Smooth muscle cell (in vitro differentiated cells): ENCODE data around the gene PGF. TPM values are rescaled to one million over a fixed set of nuclear protein-coding genes. Genes with fewer than 3 reads are reported as not detected.

Source experiments
- DNase-seq: peaks from one replicate; lab custom pipeline; 2025; ENCODE audit not compliant: unreplicated experiment; lab: John Stamatoyannopoulos, UW
- H2AFZ ChIP-seq: fragments of 200-600 bp; sonication (generic); 2 replicates; pipeline ENCODE4 v1.6.0; 2016; ENCODE audit warnings: antibody characterized with exemption, low read depth, mild to moderate bottlenecking
- H3F3A ChIP-seq: fragments of 200-600 bp; sonication (generic); 2 replicates; pipeline ENCODE4 v1.6.0; 2017; ENCODE audit warnings: antibody characterized with exemption, low read depth
- H3K27ac ChIP-seq: fragments of 200-600 bp; sonication (generic); 2 replicates; pipeline ENCODE4 v1.5.1; 2016; ENCODE audit warnings: low read depth, mild to moderate bottlenecking
- H3K27me3 ChIP-seq: fragments of 200-600 bp; sonication (generic); 2 replicates; pipeline ENCODE4 v1.6.1; 2016; ENCODE audit warnings: low read depth, mild to moderate bottlenecking
- H3K36me3 ChIP-seq: fragments of 200-600 bp; sonication (generic); 2 replicates; pipeline ENCODE4 v1.5.1; 2016; ENCODE audit warnings: low read depth
- H3K4me1 ChIP-seq: fragments of 200-600 bp; sonication (generic); 2 replicates; pipeline ENCODE4 v1.5.1; 2016; ENCODE audit warnings: low read depth
- H3K4me2 ChIP-seq: fragments of 200-600 bp; sonication (generic); 2 replicates; pipeline ENCODE4 v1.6.0; 2016; ENCODE audit warnings: mild to moderate bottlenecking
- H3K4me3 ChIP-seq: fragments of 200-600 bp; sonication (generic); 2 replicates; pipeline ENCODE4 v1.5.1; 2016; ENCODE audit warnings: mild to moderate bottlenecking
- H3K79me2 ChIP-seq: fragments of 200-600 bp; sonication (generic); 2 replicates; pipeline ENCODE4 v1.6.0; 2016; ENCODE audit warnings: low read depth, mild to moderate bottlenecking
- H3K9ac ChIP-seq: fragments of 200-600 bp; sonication (generic); 2 replicates; pipeline ENCODE4 v1.6.0; 2016; ENCODE audit warnings: low read depth
- H3K9me3 ChIP-seq: fragments of 200-600 bp; sonication (generic); replicated peaks from 2 replicates; pipeline ENCODE4 v1.5.1; 2016; ENCODE audit warnings: low read depth
- H4K20me1 ChIP-seq: fragments of 200-600 bp; sonication (generic); 2 replicates; pipeline ENCODE4 v1.6.0; 2016; ENCODE audit warnings: low read depth
- WGBS: methylation state at CpG from one replicate; pipeline ENCODE4 v1.1.7; 2016; ENCODE audit warnings: low lambda C conversion rate; 5-methylcytosine and 5-hydroxymethylcytosine counted together
- polyA plus RNA-seq: library from polyadenylated mRNA; unstranded; fragments of >200 nt; fragmentation: Nextera tagmentation; extraction: Ambion mirVana; gene quantifications from 2 replicates; pipeline ENCODE4 v1.2.1, GENCODE V29; 2016
- total RNA-seq: library from RNA; depleted of rRNA; stranded (reverse); fragments of >200 nt; gene quantifications from 2 replicates; pipeline ENCODE4 v1.2.3, GENCODE V29; 2014
- TF ChIP-seq, protein P1 (sequence below): fragments of 200-600 bp; sonication (generic); IDR thresholded peaks from 2 replicates; pipeline ENCODE4 v1.5.1; 2017; ENCODE audit warnings: borderline replicate concordance, mild to moderate bottlenecking, antibody characterized with exemption; ENCODE audit not compliant: insufficient read depth, poor library complexity, severe bottlenecking

The PGF gene
- total and polyA plus RNA-seq, 2 experiments from 2014 or later: 15.4 to 30.6 TPM

DNA sequence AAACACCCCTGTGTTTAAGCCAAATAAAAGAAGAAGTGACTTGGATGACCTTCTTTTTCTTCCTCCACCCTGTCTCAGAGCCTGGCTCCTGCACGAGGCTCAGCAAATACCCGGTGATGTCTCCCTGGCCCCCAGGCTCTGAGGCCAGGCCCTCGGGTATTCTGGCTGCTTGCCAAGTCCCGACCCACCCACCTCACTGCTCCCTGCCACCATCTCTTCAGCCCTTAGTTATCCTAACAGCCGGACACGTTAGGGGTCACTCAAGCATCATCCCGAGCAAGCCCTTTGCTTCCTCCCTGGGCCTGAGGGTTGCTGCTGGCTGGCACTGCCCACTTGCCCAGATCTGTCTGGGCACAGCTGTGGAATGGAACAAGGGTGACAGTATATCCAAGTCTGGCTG is 39.6 kb downstream of the PGF start:
- no peaks in the 10 kb centered on the region for H3K79me2 ChIP-seq
- no peak overlapping the region for H3K27ac ChIP-seq
- 65% methylated on average over 7 of the region's 7 CpGs for WGBS
- H3K9me3 ChIP-seq: no peaks in the 10 kb centered on the region
- H2AFZ ChIP-seq: no peak overlapping the region
- H3K36me3 ChIP-seq: no peaks in the 10 kb centered on the region
- H3F3A ChIP-seq: no peaks in the 10 kb centered on the region
- no peaks in the 10 kb centered on the region for H4K20me1 ChIP-seq
- no peaks in the 10 kb centered on the region for H3K4me1 ChIP-seq
- no peak for DNase-seq
- no peak overlapping the region for H3K4me2 ChIP-seq
- TF ChIP-seq, protein P1, sequence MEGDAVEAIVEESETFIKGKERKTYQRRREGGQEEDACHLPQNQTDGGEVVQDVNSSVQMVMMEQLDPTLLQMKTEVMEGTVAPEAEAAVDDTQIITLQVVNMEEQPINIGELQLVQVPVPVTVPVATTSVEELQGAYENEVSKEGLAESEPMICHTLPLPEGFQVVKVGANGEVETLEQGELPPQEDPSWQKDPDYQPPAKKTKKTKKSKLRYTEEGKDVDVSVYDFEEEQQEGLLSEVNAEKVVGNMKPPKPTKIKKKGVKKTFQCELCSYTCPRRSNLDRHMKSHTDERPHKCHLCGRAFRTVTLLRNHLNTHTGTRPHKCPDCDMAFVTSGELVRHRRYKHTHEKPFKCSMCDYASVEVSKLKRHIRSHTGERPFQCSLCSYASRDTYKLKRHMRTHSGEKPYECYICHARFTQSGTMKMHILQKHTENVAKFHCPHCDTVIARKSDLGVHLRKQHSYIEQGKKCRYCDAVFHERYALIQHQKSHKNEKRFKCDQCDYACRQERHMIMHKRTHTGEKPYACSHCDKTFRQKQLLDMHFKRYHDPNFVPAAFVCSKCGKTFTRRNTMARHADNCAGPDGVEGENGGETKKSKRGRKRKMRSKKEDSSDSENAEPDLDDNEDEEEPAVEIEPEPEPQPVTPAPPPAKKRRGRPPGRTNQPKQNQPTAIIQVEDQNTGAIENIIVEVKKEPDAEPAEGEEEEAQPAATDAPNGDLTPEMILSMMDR: no peak
- H3K9ac ChIP-seq: no peak overlapping the region
- H3K4me3 ChIP-seq: no peak overlapping the region
- H3K27me3 ChIP-seq: no peaks in the 10 kb centered on the region

DNA sequence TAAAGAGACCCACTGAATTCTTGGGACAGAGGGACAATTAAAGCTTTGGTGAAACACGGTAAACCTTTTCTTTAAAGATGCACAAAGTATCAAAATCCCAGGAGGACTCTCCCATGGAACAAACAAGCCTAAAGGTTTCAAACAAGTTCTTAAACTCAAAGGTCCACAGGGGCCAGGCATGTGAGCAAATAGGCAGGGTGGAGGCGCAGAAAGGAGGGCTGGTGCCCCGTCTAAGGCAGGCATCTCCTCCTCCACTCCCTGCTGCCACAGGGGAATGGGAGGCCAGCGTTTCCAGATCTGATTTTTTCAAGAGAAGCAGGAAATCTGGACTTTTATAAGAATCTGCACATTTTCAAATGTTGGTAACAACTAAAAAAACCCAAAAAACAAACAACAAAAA is 40.0 kb downstream of the PGF start:
- H3K36me3 ChIP-seq: no peaks in the 10 kb centered on the region
- H3K4me1 ChIP-seq: no peaks in the 10 kb centered on the region
- DNase-seq: no peak
- H3K4me3 ChIP-seq: no peak overlapping the region
- no peak overlapping the region for H2AFZ ChIP-seq
- WGBS: 83% methylated on average over 4 of the region's 4 CpGs
- no peak overlapping the region for H3K9ac ChIP-seq
- H3F3A ChIP-seq: no peaks in the 10 kb centered on the region
- no peaks in the 10 kb centered on the region for H4K20me1 ChIP-seq
- H3K4me2 ChIP-seq: no peak overlapping the region
- TF ChIP-seq, protein P1: no peak
- no peaks in the 10 kb centered on the region for H3K9me3 ChIP-seq
- no peaks in the 10 kb centered on the region for H3K79me2 ChIP-seq
- no peaks in the 10 kb centered on the region for H3K27me3 ChIP-seq
- no peak overlapping the region for H3K27ac ChIP-seq

DNA sequence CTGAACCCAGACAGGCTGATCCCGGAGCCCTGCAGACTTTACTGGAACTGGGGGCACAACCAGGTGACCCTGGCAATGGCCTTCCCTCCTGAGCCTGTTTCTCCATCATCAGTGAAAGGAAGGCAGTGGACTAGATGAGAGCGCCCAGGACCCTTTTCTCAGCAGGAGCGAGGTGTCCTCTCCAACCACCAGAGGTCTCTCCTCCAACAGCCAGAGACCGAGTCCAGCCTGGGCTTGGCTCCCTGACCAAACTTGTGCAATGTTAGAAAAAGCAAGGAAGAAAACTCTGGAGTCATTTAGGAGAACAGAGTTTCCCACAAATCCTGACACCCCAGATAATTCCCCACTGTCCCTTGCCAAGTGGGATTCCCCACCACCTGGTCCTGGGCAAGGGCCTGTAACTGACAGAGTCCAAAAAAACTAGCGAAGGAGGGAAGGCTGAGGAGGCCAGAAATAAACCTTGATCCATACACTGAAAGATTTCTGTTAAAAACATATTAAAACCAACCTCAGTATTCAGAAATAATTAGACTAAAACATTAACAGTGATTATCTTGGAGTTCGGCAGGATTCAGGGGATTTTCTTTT is 41.3 kb downstream of the PGF start:
- Histone ChIP-seq H2AFZ (no peak overlapping the region), H3K4me1 (no peaks in the 10 kb centered on the region), H3K4me2 (no peak overlapping the region), H3K4me3 (no peak overlapping the region), H4K20me1 (no peaks in the 10 kb centered on the region), H3K27me3 (no peaks in the 10 kb centered on the region), H3K9me3 (no peaks in the 10 kb centered on the region), H3K27ac (no peak overlapping the region), H3F3A (no peaks in the 10 kb centered on the region), H3K9ac (no peak overlapping the region), H3K79me2 (no peaks in the 10 kb centered on the region), H3K36me3 (no peaks in the 10 kb centered on the region)
- TF ChIP-seq, protein P1: peak; percentile 64
- peak; percentile 9 for DNase-seq
- WGBS: 61% methylated on average over 6 of the region's 6 CpGs

DNA sequence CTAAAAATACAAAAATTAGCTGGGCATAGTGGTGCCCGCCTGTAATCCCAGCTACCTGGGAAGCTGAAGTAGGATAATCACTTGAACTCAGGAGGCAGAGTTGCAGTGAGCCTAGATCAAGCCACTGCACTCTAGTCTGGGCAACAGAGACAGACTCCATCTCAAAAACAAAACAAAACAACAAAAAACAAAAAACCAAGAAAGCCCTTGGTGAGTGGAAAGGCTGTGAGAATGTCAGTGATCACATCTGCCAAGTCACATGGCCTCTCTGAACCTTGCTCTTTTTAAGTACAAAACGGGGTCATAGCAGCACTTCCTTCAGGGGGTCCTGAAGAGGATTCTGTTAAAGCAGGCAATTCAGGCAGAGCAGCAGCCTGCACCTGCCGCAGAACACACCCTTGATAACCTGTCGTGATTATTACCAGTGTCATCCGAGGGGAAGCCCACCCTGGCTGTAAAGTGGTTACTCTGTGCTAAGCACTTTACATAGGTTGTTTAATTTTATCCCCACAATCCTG is 41.9 kb downstream of the PGF start:
- H3K27ac ChIP-seq: no peak overlapping the region
- H3K9ac ChIP-seq: no peak overlapping the region
- no peaks in the 10 kb centered on the region for H3K9me3 ChIP-seq
- no peaks in the 10 kb centered on the region for H3K79me2 ChIP-seq
- no peaks in the 10 kb centered on the region for H3K36me3 ChIP-seq
- no peak for DNase-seq
- H2AFZ ChIP-seq: no peak overlapping the region
- H3F3A ChIP-seq: no peaks in the 10 kb centered on the region
- no peaks in the 10 kb centered on the region for H3K27me3 ChIP-seq
- H3K4me3 ChIP-seq: no peak overlapping the region
- no peak overlapping the region for H3K4me2 ChIP-seq
- no peaks in the 10 kb centered on the region for H4K20me1 ChIP-seq
- WGBS: 70% methylated on average over 5 of the region's 5 CpGs
- TF ChIP-seq, protein P1: no peak
- no peaks in the 10 kb centered on the region for H3K4me1 ChIP-seq
